ENCODE results near the gene ASTN2. TPM values are rescaled to one million over a fixed set of nuclear protein-coding genes. Genes with fewer than 3 reads are reported as not detected.

The ASTN2 gene
- total RNA-seq, 4 donors from 2014 or later: 0.97 to 4.7 (median 3.0) TPM

GRCh38 chr9:117180896-117181445 is 233.9 kb downstream of the ASTN2 start:
- TF ChIP-seq, protein P1, sequence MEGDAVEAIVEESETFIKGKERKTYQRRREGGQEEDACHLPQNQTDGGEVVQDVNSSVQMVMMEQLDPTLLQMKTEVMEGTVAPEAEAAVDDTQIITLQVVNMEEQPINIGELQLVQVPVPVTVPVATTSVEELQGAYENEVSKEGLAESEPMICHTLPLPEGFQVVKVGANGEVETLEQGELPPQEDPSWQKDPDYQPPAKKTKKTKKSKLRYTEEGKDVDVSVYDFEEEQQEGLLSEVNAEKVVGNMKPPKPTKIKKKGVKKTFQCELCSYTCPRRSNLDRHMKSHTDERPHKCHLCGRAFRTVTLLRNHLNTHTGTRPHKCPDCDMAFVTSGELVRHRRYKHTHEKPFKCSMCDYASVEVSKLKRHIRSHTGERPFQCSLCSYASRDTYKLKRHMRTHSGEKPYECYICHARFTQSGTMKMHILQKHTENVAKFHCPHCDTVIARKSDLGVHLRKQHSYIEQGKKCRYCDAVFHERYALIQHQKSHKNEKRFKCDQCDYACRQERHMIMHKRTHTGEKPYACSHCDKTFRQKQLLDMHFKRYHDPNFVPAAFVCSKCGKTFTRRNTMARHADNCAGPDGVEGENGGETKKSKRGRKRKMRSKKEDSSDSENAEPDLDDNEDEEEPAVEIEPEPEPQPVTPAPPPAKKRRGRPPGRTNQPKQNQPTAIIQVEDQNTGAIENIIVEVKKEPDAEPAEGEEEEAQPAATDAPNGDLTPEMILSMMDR (IDR thresholded peaks at IDR 0.05): no peak
- TF ChIP-seq POLR2A (IDR thresholded peaks at IDR 0.05): no peak
- WGBS, 2 donors: 83 to 97% methylated on average over 2 of the region's 2 CpGs
- intact Hi-C loops (cut with DNase I; ENCODE audit: low total_unique reads): no loop called here
- no peak for DNase-seq (ENCODE audit: low spot score in 2 of 2)
- no peak overlapping the region for H3K4me3 ChIP-seq (ENCODE audit: low read depth, poor library complexity, severe bottlenecking)

GRCh38 chr9:117178596-117179375 is 236.1 kb downstream of the ASTN2 start:
- 71 to 76% methylated on average over 5 of the region's 5 CpGs for WGBS, 2 donors
- intact Hi-C loops (cut with DNase I; ENCODE audit: low total_unique reads): no loop called here
- DNase-seq (ENCODE audit: low spot score in 2 of 2): no peak
- no peak overlapping the region for H3K4me3 ChIP-seq (ENCODE audit: low read depth, poor library complexity, severe bottlenecking)
- no peak for TF ChIP-seq POLR2A (IDR thresholded peaks at IDR 0.05)
- TF ChIP-seq, protein P1 (IDR thresholded peaks at IDR 0.05): no peak

DNA sequence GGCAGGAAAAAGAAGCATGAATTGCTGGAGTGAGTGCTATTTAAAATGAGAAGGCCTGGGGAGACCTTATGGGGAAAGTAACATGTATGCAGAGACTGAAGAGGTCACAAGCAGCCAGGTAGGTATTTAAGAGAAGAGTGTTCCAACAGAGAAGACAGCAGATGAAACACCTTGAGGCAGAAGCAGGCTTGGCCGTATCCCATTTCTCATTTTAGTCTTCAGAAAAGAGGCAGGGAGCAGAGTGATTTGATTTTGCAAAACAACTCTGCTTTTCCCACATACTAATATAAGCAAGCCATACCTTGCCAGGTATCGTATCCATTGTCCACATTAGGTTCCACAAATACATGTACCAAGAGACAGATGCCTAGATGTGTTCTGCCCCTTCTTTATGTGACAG is 244.3 kb downstream of the ASTN2 start:
- intact Hi-C loops (cut with DNase I; ENCODE audit: low total_unique reads): no loop called here
- no peak for DNase-seq (ENCODE audit: low spot score in 2 of 2)
- H3K4me3 ChIP-seq (ENCODE audit: low read depth, poor library complexity, severe bottlenecking): no peak overlapping the region
- WGBS, 2 donors: 75 to 77% methylated on average over 2 of the region's 2 CpGs
- TF ChIP-seq POLR2A (IDR thresholded peaks at IDR 0.05): no peak
- TF ChIP-seq, protein P1 (IDR thresholded peaks at IDR 0.05): no peak

DNA sequence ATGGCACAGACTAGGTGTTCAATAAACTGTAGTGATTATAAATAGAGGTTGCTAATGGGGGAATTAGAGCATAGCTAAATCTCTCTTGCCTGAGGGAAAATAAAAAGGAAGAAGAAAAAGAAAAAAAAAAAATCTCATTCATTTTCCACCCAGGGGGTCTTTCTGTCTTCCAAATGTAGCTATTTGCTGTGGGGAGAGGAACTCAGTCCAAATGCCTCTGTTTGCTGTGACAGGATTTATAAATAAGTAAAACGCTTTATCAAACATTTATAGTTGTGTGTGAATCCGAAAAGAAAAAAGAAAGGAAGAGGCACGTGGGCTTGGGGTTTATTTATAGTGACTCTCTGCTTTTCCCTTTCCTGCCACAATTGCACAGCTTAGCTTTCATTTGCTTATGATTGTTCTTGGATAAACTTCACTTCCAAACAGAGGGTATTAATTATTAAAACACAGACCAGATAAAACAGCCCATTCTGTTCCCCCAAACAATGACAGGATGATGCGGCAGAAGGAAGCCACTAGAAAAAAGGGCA is 245.7 kb downstream of the ASTN2 start:
- TF ChIP-seq, protein P1 (IDR thresholded peaks at IDR 0.05): no peak
- TF ChIP-seq POLR2A (IDR thresholded peaks at IDR 0.05): no peak
- no peak overlapping the region for H3K4me3 ChIP-seq (ENCODE audit: low read depth, poor library complexity, severe bottlenecking)
- no peak for DNase-seq (ENCODE audit: low spot score in 2 of 2)
- intact Hi-C loops (cut with DNase I; ENCODE audit: low total_unique reads): no loop called here
- 32 to 40% methylated on average over 4 of the region's 4 CpGs for WGBS, 2 donors

DNA sequence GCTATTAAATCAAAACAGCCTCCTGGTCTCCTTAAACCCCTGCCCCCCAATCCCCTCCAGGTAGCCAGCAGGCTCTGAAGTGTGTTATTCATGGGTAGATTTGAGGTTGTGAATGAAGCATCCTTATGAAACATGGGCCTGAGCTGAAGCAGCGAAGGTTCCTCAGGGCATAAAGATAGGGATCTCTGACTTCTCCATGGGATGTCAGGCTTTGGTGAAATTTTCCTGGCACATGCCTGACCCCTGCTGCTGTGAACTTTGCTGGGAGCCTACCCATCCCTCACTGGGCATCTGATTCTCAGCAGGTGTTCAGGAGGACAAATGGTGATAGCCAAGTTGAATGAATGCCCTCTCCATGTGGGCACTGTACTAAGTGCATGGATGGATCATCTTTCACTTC is 250.3 kb downstream of the ASTN2 start:
- intact Hi-C loops (cut with DNase I; ENCODE audit: low total_unique reads): no loop called here
- whole genome bisulfite sequencing, 2 donors: 84 to 89% methylated on average over 1 of the region's 1 CpG
- no peak for DNase-seq (ENCODE audit: low spot score in 2 of 2)

More for the DNA sequence above, 250.3 kb downstream of the ASTN2 start:
- H3K4me3 ChIP-seq (ENCODE audit: low read depth, poor library complexity, severe bottlenecking): no peak overlapping the region
- TF ChIP-seq, protein P1 (IDR thresholded peaks at IDR 0.05): no peak
- no peak for TF ChIP-seq POLR2A (IDR thresholded peaks at IDR 0.05)

Data from lower leg skin (tissue), 4 donors.